GM19240 (cell line): ENCODE data around the gene ZFTA.
"Not testable (repeated sequence)": the region's sequence is repeated elsewhere in the genome, so short reads cannot be mapped to it uniquely, and the experiment has no call there.

Experiments
- DNase-seq: peaks from one replicate; pipeline ENCODE4 v3.0.0; 2011; ENCODE audit warnings: low spot score; ENCODE audit not compliant: insufficient read length

The ZFTA gene

GRCh38 chr11:63768237-63769041, at the start of gene ZFTA:
Gene ZFTA (minus strand): TSS chr11:63768775. CDS start chr11:63768622, 153 bp downstream.
- DNase-seq, result peak; percentile 70

GRCh38 chr11:63817758-63818498, 49.4 kb upstream of the ZFTA start:
- DNase-seq, result no peak

GRCh38 chr11:63816732-63817131, 48.2 kb upstream of the ZFTA start:
- DNase-seq, result no peak

- no peak for DNase-seq
These were observed 47.6 kb upstream of the ZFTA start for GRCh38 chr11:63816166-63816565.

GRCh38 chr11:63814383-63814736, 45.8 kb upstream of the ZFTA start:
- no peak for DNase-seq

- peak; percentile 59 for DNase-seq
These were observed 45.2 kb upstream of the ZFTA start for GRCh38 chr11:63813563-63814382.

GRCh38 chr11:63813035-63813562, 44.5 kb upstream of the ZFTA start, which contains the start of gene SPINDOC:
Gene SPINDOC (plus strand): TSS chr11:63813456. CDS start chr11:63813687, 231 bp downstream.
- DNase-seq, result peak; percentile 95

- no peak for DNase-seq
These were observed 42.9 kb upstream of the ZFTA start for GRCh38 chr11:63811522-63811921.

GRCh38 chr11:63810383-63810782, 41.8 kb upstream of the ZFTA start:
- not testable (repeated sequence) for DNase-seq

- no peak for DNase-seq
These were observed 37.4 kb upstream of the ZFTA start for GRCh38 chr11:63805844-63806415.

GRCh38 chr11:63804259-63804658, 35.7 kb upstream of the ZFTA start:
- DNase-seq, result no peak

- DNase-seq, result no peak
These were observed 34.3 kb upstream of the ZFTA start for GRCh38 chr11:63802637-63803414.

- no peak for DNase-seq
These were observed 32.3 kb upstream of the ZFTA start for GRCh38 chr11:63800921-63801320.

GRCh38 chr11:63795066-63795465, 26.5 kb upstream of the ZFTA start:
- no peak for DNase-seq

- DNase-seq, result no peak
These were observed 24.6 kb upstream of the ZFTA start for GRCh38 chr11:63793161-63793560.

GRCh38 chr11:63791495-63792167, 23.1 kb upstream of the ZFTA start:
- no peak for DNase-seq

GRCh38 chr11:63785823-63786222, 17.2 kb upstream of the ZFTA start:
- DNase-seq, result no peak

- no peak for DNase-seq
These were observed 15.5 kb upstream of the ZFTA start for GRCh38 chr11:63783925-63784592.

- DNase-seq, result no peak
These were observed 14.2 kb upstream of the ZFTA start for GRCh38 chr11:63782749-63783148.
